Erythroblast (primary cell): ENCODE results near the gene TMEM272.

Source experiments
- GATA1 ChIP-seq: IDR thresholded peaks from 2 replicates; pipeline ENCODE4 v1.6.1; 2011; ENCODE audit warnings: low read depth, mild to moderate bottlenecking, control low read depth, low read length, moderate library complexity
- POLR2A ChIP-seq: IDR thresholded peaks from 2 replicates; pipeline ENCODE4 v1.6.1; 2011; ENCODE audit warnings: mild to moderate bottlenecking, low read length

GRCh38 chr13:51814071-51814470 lies 30.9 kb downstream of the TMEM272 start:
- no peak for TF ChIP-seq POLR2A
- TF ChIP-seq GATA1, result no peak
